D721Med (cell line): ENCODE measurements around the gene GALT.
"Not testable (repeated sequence)": the region's sequence is repeated elsewhere in the genome, so short reads cannot be mapped to it uniquely, and the experiment has no call there.

Experiments
- DNase-seq: peaks from one replicate; pipeline ENCODE4 v3.0.0; 2011; ENCODE audit warnings: low spot score; ENCODE audit not compliant: insufficient read length
- FAIRE-seq: peaks from 2 replicates; lab custom pipeline; 2011; peaks lifted over from hg19 to GRCh38; lab: Jason Lieb, UNC
- TF ChIP-seq, protein P1 (sequence below): IDR thresholded peaks from 2 replicates; pipeline ENCODE4 v1.5.1; 2012; ENCODE audit warnings: mild to moderate bottlenecking, control low read depth; ENCODE audit not compliant: insufficient read depth; ENCODE audit errors: missing control alignments

Gene GALT

DNA sequence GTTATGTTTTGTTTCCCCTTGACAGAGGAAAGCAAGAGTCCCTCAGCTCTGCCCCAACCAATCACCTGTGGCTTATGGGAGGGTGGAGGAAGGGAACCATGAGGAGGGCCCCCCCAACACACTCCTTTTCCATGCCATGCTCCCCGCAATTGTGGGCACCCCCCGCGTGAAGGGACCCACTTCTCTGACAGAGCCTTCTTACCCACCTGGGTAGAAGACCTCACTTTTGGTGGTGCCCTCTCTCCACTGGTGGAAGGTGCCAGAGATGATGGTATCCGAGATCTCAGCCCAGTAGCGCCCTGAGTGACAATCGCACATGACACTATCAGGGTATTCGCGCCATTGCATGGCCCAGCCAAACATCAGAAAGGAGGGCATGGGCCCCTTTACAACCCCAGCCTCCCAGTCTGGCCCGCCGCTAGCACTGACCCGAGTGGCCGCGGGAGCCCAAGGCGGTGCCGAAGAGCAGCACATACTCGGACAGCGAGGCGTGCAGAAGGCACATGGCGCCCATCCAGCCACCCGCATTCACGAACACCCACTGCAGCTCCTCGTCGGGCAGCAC, 9.6 kb upstream of the GALT start:
- no peak for DNase-seq

DNA sequence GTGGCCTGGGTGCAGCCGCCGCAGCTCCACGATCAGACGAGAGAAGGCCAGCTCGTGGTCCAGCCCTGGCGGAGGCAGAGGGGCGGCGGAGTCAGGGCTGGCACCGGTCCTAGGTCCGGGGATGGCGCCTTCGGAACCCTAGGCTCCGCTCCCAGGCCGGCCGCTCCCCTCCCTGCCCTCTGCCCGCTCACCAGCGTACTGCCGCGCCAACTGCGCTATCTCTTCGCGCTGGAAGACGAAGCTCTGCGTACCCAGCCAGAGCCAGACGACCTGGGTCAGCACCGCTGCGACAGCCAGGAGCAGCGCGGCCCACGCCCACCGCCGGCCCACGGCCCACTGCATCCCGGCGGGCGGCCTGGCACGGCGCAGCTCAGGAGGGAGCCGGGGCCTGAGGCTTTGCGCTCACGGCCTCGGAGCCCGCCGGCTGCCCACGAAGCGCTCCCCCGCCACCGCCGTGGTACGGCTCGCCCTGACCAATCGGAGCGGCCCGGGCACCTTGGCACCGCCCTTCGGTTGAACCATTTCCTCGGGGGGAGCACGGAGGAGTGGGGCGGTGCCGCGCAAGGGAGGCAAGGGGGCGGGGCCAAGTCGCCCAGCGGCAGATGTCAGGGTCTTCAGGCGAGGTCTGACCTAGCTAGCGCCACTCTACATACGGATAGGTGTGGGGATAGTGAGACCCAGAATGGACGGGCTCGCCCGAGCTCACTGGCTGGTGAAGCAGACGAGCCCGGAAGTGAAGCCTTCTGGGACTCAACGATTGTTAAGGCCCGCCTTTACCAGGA, 8.9 kb upstream of the GALT start, which contains the start of gene SIGMAR1:
Gene SIGMAR1 (minus strand): TSS at position 432 of the 782 bp plus-strand sequence. CDS start 90 bp downstream, at position 342.
- FAIRE-seq, result no peak
- TF ChIP-seq, protein P1, sequence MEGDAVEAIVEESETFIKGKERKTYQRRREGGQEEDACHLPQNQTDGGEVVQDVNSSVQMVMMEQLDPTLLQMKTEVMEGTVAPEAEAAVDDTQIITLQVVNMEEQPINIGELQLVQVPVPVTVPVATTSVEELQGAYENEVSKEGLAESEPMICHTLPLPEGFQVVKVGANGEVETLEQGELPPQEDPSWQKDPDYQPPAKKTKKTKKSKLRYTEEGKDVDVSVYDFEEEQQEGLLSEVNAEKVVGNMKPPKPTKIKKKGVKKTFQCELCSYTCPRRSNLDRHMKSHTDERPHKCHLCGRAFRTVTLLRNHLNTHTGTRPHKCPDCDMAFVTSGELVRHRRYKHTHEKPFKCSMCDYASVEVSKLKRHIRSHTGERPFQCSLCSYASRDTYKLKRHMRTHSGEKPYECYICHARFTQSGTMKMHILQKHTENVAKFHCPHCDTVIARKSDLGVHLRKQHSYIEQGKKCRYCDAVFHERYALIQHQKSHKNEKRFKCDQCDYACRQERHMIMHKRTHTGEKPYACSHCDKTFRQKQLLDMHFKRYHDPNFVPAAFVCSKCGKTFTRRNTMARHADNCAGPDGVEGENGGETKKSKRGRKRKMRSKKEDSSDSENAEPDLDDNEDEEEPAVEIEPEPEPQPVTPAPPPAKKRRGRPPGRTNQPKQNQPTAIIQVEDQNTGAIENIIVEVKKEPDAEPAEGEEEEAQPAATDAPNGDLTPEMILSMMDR, result no peak
- DNase-seq, result peak; percentile 87

More for the DNA sequence above, 9.6 kb upstream of the GALT start:
- FAIRE-seq, result no peak
- TF ChIP-seq, protein P1, result no peak

DNA sequence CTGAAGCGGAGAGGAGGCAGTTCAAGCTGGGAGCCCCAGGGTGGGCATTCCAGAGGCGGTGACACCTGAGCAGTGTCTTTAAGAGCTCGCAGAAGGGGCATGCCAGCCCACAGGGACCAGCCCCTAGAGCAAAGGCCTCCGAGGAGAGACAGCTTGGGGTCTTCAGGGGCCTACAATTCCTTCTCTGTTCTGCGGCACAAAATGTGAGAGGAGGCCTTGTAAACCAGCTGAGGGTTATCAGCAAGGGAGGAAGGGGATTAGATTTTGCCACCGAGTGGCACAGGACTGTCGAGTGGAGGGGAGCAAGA, 8.4 kb upstream of the GALT start:
- no peak for FAIRE-seq
- no peak for DNase-seq
- TF ChIP-seq, protein P1, result no peak

DNA sequence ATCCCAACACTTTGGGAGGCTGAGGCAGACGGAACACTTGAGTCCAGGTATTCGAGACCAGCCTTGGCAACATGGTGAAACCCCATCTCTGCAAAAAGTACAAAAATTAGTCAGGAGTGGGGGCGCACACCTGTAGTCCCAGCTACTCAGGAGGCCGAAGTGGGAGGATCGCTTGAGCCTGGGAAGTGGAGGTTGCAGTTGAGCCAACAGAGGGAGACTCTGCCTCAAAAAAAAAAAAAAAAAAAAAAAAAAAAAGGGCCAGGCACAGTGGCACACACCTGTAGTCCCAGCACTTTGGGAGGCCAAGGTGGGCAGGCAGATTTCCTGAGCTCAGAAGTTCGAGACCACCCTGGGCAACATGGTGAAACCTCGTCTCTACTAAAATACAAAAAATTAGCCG, 7.2 kb upstream of the GALT start:
- not testable (repeated sequence) for DNase-seq, FAIRE-seq

DNA sequence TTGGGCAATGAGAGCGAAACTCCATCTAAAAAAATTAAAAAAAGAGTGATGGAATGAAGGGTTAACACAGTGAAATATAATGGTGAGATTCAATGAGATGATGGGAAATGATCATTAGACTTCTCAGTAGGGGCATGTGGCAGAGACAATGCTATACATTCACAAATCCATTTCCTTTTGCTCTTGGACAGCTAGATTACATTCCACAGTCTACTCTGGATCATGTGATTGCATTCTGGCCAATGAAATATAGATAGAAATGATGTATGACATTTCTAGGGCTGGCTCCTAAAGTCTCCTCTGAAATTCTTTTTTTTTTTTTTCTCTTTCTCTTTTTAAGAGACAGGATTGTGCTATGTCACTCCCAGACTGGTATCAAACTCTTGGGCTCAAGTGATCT, 3.8 kb upstream of the GALT start:
- FAIRE-seq (no peak), DNase-seq (no peak)
- TF ChIP-seq, protein P1, result no peak

DNA sequence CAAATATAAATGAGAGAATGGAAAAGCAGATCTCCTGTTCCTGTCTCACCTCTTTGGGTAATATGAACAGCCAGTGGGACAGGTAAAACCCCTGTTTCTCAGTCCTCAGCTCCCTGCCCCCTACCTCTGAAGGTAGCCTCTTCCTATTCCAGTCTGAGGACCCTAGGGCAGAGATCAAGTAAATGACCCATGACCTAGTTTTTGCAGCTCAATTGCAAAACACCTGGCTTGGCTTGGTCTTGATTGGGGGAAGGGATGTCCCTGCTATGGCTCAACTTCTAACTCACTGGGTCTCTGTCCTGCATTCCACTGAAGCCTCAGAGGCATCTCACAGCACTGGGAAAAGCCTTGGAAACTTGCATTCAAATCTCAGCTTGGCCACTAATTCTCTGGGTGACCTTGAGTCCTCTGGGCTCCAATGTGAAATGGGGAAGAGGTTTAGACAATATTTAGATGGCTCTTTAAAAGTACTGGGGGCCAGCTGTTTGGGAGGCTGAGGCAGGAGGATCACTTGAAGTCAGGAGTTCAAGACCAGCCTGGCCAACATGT, 1.6 kb upstream of the GALT start:
- DNase-seq, result no peak
- TF ChIP-seq, protein P1, result no peak
- FAIRE-seq, result no peak

DNA sequence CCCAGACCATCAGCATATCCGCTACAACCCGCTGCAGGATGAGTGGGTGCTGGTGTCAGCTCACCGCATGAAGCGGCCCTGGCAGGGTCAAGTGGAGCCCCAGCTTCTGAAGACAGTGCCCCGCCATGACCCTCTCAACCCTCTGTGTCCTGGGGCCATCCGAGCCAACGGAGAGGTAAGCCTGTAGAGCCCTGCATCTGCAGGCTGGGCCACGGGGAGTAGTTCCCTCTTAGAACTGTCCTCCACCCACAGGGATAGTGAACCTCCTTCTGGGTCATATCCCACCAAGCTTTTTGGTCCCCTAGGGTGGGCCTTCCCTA, 569 bp downstream of the GALT start:
- no peak for FAIRE-seq
- TF ChIP-seq, protein P1, result no peak
- DNase-seq, result no peak
